Vagina (tissue), 2 donors: ENCODE data around the gene IRF2BPL. TPM values are rescaled to one million over a fixed set of nuclear protein-coding genes. Genes with fewer than 3 reads are reported as not detected.

Experiments
- DNase-seq, 2 donors: peaks; one replicate each; pipeline ENCODE4 v3.0.0-alpha.2; 2017; ENCODE audit errors: extremely low spot score in 2 of 2
- H3K27ac ChIP-seq: fragments of 200-600 bp; sonication (generic); one replicate; pipeline ENCODE4 v1.5.1; 2019
- H3K27me3 ChIP-seq: fragments of 200-600 bp; sonication (generic); one replicate; pipeline ENCODE4 v1.5.1; 2019
- H3K36me3 ChIP-seq, 2 donors: fragments of 200-600 bp; sonication (generic); one replicate each; pipeline ENCODE4 v1.5.1; 2017 to 2019
- H3K4me1 ChIP-seq: fragments of 200-600 bp; sonication (generic); one replicate; pipeline ENCODE4 v1.5.1; 2019
- H3K4me3 ChIP-seq, 2 donors: fragments of 200-600 bp; sonication (generic); 1 replicate in 1 of 2; 2 replicates in 1 of 2; pipeline ENCODE4 v1.5.1; 2016 to 2019
- H3K9me3 ChIP-seq: fragments of 200-600 bp; sonication (generic); one replicate; pipeline ENCODE4 v1.5.1; 2019
- POLR2A ChIP-seq, 2 donors: fragments of 450-650 bp; IDR thresholded peaks; one replicate each; pipeline ENCODE4 v1.6.1; 2017; ENCODE audit warnings: antibody characterized with exemption in 2 of 2, mild to moderate bottlenecking in 2 of 2, moderate library complexity in 2 of 2
- POLR2AphosphoS5 ChIP-seq, 2 donors: sonication (generic); formaldehyde crosslinking; IDR thresholded peaks; one replicate each; pipeline ENCODE4 v1.9.0; 2017; ENCODE audit warnings: antibody characterized with exemption in 2 of 2, mild to moderate bottlenecking in 2 of 2, low read depth in 1 of 2; ENCODE audit not compliant: insufficient read depth in 1 of 2
- intact Hi-C: fragments of 100-400 bp; cut with DNase I; formaldehyde crosslinking; loops from one replicate; pipeline ENCODE4 v1.15.1; 2023
- total RNA-seq: library from RNA; depleted of rRNA; stranded (reverse); fragments of >200 nt; gene quantifications from one replicate; pipeline ENCODE4 v1.2.3, GENCODE V29; 2016
- TF ChIP-seq, protein P1 (sequence below), 3 experiments: fragments of 450-650 bp in 2 of 3; fragments of 200-600 bp in 1 of 3; sonication (generic) in 1 of 3; IDR thresholded peaks; one replicate each; pipeline ENCODE4 v1.5.1; 2017 to 2019; ENCODE audit warnings: antibody characterized with exemption in 3 of 3, mild to moderate bottlenecking in 2 of 3, moderate library complexity in 2 of 3

Gene IRF2BPL
- total RNA-seq, 1 donor from 2014 or later, result 51.1 TPM

DNA sequence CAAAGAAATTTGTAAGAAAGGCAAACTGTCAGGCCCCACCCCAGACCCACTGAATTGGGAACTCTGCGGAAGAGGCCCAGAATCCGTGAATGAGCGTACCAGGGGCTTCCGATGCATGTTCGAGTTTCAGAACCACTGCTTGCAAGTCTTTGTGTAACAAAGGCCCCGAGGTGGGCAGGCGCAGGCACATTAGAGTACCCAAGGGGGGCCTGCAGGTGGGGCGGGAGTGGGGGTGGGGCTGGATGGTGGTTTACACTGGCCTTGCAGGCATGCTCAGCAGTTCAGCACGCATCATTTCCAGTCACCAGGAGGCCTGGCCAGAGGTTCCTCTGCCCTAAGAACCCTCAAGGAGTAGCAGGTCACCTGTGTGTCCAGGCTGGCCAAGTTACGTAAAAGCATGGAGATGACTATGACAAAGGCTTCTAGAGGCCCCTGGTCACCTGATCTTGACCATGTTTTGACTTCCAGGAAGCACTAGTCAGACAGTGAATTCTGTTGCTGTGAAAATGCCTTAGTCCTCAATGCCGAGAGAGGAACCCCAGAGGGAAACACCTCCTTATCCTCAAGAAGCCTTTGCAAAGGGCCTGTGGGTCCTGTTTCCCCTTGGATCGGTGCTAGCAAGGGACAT, 33.2 kb upstream of the IRF2BPL start:
- DNase-seq, result peak in 1 of 2 donors; percentile 72
- no peak overlapping the region for H3K27ac ChIP-seq
- no peak overlapping the region for H3K4me3 ChIP-seq
- H3K27me3 ChIP-seq, result no peaks in the 10 kb centered on the region
- intact Hi-C loops, result no loop called here
- TF ChIP-seq, protein P1, sequence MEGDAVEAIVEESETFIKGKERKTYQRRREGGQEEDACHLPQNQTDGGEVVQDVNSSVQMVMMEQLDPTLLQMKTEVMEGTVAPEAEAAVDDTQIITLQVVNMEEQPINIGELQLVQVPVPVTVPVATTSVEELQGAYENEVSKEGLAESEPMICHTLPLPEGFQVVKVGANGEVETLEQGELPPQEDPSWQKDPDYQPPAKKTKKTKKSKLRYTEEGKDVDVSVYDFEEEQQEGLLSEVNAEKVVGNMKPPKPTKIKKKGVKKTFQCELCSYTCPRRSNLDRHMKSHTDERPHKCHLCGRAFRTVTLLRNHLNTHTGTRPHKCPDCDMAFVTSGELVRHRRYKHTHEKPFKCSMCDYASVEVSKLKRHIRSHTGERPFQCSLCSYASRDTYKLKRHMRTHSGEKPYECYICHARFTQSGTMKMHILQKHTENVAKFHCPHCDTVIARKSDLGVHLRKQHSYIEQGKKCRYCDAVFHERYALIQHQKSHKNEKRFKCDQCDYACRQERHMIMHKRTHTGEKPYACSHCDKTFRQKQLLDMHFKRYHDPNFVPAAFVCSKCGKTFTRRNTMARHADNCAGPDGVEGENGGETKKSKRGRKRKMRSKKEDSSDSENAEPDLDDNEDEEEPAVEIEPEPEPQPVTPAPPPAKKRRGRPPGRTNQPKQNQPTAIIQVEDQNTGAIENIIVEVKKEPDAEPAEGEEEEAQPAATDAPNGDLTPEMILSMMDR (IDR thresholded peaks at IDR 0.05), result no peak
- TF ChIP-seq POLR2A (IDR thresholded peaks at IDR 0.05), result no peak
- TF ChIP-seq POLR2AphosphoS5 (IDR thresholded peaks at IDR 0.05; ENCODE audit: insufficient read depth in 1 of 2, low read depth in 1 of 2), result no peak
- no peaks in the 10 kb centered on the region for H3K4me1 ChIP-seq
- no peaks in the 10 kb centered on the region for H3K36me3 ChIP-seq
- no peaks in the 10 kb centered on the region for H3K9me3 ChIP-seq

DNA sequence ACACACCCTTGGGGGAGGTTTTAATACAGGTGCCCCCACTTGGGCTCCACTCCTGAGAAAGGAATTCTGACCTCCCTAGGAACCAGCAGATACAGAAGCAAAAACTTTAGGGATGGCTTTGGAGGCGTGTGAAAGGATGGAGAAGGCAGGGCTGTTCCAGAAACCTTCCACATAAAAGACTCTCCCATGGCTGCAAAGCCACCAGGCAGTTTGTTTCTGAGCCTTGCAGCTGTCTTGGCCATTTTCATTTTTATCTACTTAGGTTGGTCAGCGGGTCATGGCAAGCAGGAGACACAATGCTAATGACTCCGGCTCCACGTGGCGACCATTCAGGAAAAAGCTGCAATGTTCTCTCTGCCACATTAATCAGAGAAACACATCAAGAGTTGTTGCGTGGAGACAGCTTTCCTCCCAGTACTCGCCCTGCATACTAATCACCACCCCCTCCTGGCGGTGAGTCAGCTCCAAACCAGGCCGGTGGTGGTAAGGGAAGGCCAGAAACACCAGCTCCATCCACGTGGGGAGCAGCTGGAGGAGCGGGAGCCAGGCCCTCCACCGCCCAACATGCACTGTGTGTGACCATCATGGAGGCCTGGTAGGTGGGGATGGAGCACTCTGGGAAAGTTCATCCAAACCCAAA, 30.9 kb upstream of the IRF2BPL start:
- Histone ChIP-seq H3K27me3 (no peaks in the 10 kb centered on the region), H3K36me3 (no peaks in the 10 kb centered on the region), H3K4me1 (no peaks in the 10 kb centered on the region), H3K9me3 (no peaks in the 10 kb centered on the region), H3K4me3 (no peak overlapping the region), H3K27ac (no peak overlapping the region)
- DNase-seq, result no peak
- intact Hi-C loops, result no loop called here
- TF ChIP-seq POLR2AphosphoS5 (IDR thresholded peaks at IDR 0.05; ENCODE audit: insufficient read depth in 1 of 2, low read depth in 1 of 2), result peak in 1 of 2 donors; percentile 27
- TF ChIP-seq, protein P1 (IDR thresholded peaks at IDR 0.05), result no peak

DNA sequence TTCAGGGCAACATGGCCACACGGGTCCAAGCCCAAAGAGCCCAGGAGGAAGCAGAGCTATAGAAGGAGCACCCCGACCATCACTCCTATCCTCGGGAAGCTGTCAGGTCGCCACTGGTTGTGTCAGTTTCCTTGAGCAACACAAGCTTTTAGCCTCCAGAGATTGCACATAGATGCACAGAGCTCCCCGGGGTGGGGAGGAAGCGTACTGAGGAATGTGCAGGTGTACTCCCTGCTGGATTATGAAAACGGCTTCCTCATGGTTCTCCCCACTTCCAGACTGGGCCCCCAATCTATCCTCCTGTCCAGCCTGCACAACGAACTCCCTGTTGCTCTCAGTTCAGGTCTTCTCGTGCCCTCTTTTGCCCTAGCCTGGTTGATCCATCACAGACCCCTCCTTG, 30.3 kb upstream of the IRF2BPL start:
- no peak for DNase-seq
- H3K27ac ChIP-seq, result no peak overlapping the region
- H3K4me3 ChIP-seq, result no peak overlapping the region
- no peak for TF ChIP-seq POLR2A (IDR thresholded peaks at IDR 0.05)
- TF ChIP-seq, protein P1 (IDR thresholded peaks at IDR 0.05), result no peak
- TF ChIP-seq POLR2AphosphoS5 (IDR thresholded peaks at IDR 0.05; ENCODE audit: insufficient read depth in 1 of 2, low read depth in 1 of 2), result no peak
- no peaks in the 10 kb centered on the region for H3K36me3 ChIP-seq
- intact Hi-C loops, result no loop called here
- H3K4me1 ChIP-seq, result no peaks in the 10 kb centered on the region
- H3K27me3 ChIP-seq, result no peaks in the 10 kb centered on the region
- no peaks in the 10 kb centered on the region for H3K9me3 ChIP-seq

DNA sequence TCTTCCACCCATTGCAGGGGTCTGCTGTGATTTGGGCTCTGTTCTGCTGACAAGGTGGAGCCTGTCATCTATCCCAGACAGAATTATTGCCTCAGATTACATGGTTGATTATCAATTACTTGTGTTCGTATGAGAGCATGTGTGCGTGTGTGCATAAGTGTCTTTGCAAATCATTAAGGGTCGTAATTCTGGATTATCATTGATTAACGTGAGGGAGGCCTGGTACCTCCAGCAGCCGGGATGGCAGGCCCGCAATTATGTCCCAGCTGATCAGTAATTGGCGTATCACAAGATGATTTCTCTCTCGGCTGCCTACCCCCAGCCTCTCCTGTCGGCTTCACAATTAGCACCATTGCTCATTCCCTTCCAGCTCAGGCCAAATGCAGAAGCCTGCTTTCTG, 29.6 kb upstream of the IRF2BPL start:
- intact Hi-C loops, result no loop called here
- Histone ChIP-seq H3K4me1 (peaks cover under 1% of the 10 kb centered on the region), H3K27me3 (no peaks in the 10 kb centered on the region), H3K9me3 (no peaks in the 10 kb centered on the region), H3K36me3 (no peaks in the 10 kb centered on the region), H3K27ac (no peak overlapping the region), H3K4me3 (no peak overlapping the region)
- no peak for DNase-seq
- TF ChIP-seq, protein P1 (IDR thresholded peaks at IDR 0.05), result no peak
- no peak for TF ChIP-seq POLR2A (IDR thresholded peaks at IDR 0.05)
- no peak for TF ChIP-seq POLR2AphosphoS5 (IDR thresholded peaks at IDR 0.05; ENCODE audit: insufficient read depth in 1 of 2, low read depth in 1 of 2)

DNA sequence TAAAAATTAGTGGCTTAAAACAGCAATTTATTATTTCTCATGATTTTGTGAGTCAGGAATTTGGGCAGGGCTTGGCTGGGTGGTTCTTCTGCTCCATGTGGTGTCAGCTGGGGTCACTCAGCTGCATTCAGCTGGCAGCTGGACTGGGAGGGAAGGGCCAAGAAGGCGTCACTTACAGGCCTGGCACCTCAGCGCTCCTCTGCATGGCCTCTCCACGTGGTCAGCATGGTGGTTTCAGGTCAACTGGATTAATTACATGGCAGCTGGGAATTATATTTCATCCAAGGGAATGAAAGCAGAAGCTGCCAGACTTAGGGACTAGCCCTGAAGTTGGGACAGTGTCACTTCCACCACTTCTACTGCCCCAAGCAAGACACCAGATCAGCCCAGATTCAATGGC, 27.5 kb upstream of the IRF2BPL start:
- H3K9me3 ChIP-seq, result no peaks in the 10 kb centered on the region
- H3K27me3 ChIP-seq, result no peaks in the 10 kb centered on the region
- no peaks in the 10 kb centered on the region for H3K36me3 ChIP-seq
- no peak overlapping the region for H3K4me3 ChIP-seq
- no peak for DNase-seq
- peaks cover 20% of the 10 kb centered on the region for H3K4me1 ChIP-seq
- H3K27ac ChIP-seq, result no peak overlapping the region
- TF ChIP-seq POLR2AphosphoS5 (IDR thresholded peaks at IDR 0.05; ENCODE audit: insufficient read depth in 1 of 2, low read depth in 1 of 2), result no peak
- TF ChIP-seq, protein P1 (IDR thresholded peaks at IDR 0.05), result no peak
- TF ChIP-seq POLR2A (IDR thresholded peaks at IDR 0.05), result no peak
- intact Hi-C loops, result no loop called here
